ENCODE data around the gene TRIM16.
"Not testable (repeated sequence)": the region's sequence is repeated elsewhere in the genome, so short reads cannot be mapped to it uniquely, and the experiment has no call there.

TRIM16 gene

DNA sequence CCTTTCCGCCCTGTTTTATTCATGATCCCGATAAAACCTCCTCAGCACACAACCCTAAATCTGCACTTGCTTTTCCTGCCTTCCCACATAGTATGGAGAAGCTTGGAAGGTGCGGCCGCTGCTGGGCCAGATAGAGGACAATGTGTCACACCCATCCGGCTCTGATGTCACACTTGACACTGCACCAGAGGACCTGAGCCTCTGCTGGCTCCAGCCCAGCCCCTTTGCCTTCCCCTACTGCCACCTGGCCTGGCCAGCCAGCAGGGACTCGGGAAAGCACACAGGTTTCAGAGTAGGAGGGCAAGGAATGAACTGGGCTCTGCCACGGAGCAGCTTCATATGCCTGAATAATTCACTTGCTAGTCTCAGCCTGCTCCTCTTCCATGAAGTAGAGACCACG is 62.0 kb downstream of the TRIM16 start:
- DNase-seq (ENCODE audit: extremely low spot score, insufficient read length, low read depth); FAIRE-seq: not testable (repeated sequence)

DNA sequence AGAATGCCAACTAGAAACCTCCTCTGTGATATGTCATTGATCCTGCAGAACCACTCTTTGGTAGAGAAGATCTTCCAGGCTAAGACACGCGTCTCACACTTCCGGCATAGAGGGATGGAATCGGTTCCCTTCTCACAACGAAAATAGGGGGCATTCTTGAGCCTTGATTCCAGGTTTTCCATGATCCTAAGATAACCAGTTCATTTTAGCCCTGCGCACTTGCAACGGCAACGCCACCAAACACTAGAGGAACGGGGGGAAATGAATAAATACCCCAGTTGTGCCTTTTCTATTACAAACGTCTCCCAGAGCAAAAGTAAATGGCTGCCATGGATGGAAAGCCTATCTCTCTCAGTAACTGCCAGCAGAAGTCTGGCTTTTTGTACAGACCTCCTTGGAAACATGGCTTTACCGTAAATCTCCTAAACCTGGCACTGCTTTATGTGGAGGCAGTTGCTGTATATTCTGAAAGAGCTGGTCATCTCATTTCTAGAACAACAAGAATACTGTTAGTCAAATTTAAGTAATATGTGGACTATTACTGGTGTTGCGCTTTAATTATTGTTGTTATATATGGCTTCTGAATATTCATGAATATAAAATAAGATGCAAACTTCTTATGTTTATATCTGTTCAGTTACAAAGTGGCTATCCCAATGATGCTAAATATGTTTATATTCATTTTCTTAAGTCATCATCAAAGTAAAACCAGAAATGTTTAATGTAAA is 64.6 kb downstream of the TRIM16 start, which contains the start of gene FBXW10B:
Gene FBXW10B, minus strand, starts transcription at position 374 of the 728 bp plus-strand sequence. Its CDS starts 192 bp downstream, at position 182.
- not testable (repeated sequence) for FAIRE-seq; DNase-seq (ENCODE audit: extremely low spot score, insufficient read length, low read depth)

DNA sequence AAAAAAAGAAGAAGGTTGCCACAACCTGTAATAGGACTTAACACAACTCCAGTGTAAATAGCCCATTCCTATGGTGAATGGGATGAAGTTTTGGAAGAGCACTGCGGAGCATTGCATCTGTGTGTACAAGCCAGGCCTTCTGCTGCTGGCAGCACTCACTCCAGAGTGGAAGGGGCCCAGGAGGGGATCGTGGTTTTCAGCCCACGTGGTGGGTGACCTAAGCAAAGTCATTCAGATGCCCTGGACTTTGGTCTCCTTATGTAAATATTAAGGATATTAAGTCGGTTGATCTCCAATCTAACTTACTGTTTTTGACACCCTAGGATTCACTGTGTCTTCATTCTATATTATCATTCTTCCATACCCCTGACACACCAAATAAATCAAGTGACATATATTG is 67.3 kb downstream of the TRIM16 start:
- DNase-seq (ENCODE audit: extremely low spot score, insufficient read length, low read depth); FAIRE-seq: not testable (repeated sequence)

DNA sequence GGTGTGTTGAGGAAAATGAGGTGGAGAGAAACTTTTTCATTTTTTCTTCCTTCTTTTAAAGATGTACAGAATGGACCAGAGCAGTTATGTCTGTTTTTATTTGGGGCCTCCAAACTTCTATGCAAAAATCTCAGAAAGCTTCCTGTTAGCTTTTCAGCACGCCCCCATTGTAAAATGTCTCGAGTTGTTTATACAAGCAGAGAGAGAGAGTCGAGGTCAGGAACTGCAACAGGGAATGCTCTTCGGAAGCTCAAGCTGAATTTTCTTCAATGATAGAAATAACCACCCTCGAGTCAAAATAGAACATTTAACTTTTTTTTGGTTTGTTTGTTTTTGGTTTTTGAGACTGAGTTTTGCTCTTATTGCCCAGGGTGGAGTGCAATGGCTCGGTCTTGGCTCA is 68.3 kb downstream of the TRIM16 start:
- not testable (repeated sequence) for FAIRE-seq; DNase-seq (ENCODE audit: extremely low spot score, insufficient read length, low read depth)

DNA sequence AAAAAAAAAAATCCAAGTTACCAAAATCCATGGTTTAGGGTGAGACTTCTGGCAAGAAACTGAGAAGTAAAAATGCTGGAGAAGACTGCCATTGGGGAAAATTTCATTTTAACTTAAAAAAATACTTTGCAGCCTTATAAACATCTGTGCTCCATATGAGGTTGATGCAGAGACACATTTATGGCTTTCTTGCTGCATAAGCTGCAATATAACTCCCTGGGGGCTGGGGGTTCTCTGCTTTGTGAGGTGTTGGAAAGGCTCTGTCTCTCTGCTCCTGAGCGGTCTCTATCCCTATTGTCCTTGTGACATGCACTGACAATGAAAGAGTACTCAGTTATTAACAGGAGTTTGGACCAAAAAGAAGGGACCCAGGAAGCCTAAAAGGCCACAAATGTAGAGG is 71.0 kb downstream of the TRIM16 start:
- DNase-seq (ENCODE audit: extremely low spot score, insufficient read length, low read depth); FAIRE-seq: not testable (repeated sequence)

DNA sequence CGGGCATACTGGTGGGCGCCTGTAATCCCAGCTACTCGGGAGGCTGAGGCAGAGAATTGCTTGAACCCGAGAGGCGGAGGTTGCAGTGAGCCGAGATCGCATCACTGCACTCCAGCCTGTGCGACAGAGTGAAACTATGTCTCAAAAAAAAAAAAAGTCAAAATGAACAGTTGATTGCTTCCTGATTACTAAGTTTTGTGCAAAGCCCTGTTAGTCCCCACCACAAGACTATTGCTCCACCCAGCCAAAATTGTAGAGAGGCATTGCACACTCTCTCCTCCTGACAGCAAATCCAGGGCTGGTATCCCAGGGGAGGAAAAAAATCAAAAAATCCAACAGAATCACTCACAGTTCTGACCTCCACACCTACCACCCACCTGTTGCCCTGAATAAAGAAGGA is 91.2 kb downstream of the TRIM16 start:
- FAIRE-seq; DNase-seq (ENCODE audit: extremely low spot score, insufficient read length, low read depth): not testable (repeated sequence)

DNA sequence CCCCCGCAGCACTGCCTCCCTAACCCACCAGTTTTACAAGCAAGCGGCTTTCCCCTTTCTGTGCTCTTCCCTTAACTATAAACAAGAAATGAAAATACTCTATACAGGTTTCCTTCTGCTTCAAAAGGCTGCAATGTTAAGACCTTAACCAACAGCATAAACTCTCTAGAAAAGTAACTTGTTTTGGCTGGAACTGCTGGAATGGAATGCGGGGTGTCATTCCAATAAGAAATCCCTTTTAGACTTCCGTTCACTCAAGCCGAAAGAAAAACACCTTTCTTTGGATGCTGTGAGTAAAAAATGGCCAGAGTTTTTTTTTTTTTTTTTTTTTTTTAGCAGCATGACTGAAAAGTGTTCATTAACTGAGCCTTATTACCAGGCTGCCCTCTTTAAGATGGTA is 92.1 kb downstream of the TRIM16 start:
- not testable (repeated sequence) for DNase-seq (ENCODE audit: extremely low spot score, insufficient read length, low read depth); FAIRE-seq

DNA sequence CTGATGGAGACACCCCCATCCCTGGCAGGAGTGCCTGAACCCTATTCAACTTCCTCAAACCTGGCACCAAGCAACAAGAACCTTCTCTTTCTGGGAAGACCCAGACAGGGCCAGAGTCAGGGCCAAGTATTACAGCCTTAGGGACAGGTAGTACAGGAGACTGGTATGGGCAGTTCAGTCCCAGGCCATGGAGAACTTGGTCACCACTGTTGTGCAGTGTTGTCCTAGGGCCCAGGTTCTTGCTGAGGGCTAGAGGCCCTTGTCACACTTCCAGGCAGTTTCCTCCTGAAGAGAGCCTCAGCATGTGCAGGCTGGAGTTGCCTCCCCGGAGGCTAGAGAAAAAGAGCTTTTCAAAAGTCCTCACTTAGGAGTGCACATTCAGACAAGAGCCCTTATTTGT is 93.3 kb downstream of the TRIM16 start:
- not testable (repeated sequence) for DNase-seq (ENCODE audit: extremely low spot score, insufficient read length, low read depth); FAIRE-seq

DNA sequence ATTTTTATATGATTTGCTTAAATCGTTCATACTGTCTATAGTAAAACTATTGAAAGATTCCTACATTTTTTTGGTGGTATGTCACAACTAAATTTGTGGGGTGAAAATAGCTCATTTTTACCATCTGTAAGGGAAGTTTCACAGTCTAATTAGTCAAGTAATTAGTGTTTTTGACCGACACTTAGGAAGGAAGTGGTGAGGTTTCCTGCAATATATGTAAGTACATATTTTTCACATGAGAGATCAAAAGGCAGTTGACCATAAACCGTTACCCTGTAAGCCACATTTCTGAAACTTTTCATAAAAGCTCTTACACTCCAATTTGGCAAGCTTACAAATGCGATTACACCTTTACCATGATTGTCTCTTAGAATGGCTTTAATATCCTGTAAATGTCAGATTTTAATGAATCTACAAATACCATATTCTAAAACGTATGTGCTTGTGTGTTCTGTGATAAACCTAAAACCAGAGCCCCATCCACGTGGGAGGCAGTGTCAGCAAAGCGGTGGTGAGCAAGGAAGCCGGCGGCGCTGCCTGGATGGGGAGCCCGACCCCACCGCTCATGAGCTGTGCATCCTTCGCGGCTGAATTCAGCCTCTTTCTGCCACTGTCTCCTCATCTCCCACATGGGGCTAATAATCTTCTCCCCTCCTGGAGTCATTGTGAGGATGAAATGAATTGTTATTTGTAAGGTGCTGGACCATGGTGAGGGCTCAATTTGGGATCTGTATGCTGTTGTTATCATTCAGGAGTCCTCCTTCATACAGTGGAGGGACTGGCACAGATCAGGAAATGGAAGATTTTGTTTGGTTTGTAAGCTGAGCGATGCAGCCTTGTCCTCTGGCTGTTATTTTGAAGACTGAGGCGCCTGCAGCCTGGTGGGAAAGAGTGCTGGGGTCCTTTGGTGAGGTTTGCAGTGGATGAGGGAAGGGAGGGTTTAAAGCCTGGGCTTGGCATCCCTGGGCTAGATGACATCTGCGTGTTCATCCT is 94.3 kb downstream of the TRIM16 start:
- FAIRE-seq, result peak; percentile 74
- not testable (repeated sequence) for DNase-seq (ENCODE audit: extremely low spot score, insufficient read length, low read depth)

DNA sequence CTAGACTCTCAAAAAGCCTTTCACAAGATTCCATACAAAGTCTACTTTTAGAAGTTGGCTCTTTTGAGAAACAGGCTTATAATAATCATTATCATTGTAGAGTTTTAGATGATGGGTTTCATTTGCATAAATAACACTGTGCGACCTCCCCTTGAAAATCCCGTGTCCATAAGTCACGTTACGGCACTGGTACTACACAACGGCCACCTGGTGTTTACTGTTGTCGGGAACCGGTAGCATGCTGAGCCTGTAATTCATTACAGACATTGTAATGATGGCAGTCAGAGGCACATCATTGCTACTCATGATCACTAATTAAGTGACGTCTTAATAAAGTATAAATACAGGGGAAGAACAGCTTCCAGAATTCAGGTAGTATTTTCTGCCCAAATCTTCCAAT is 96.1 kb downstream of the TRIM16 start:
- FAIRE-seq; DNase-seq (ENCODE audit: extremely low spot score, insufficient read length, low read depth): not testable (repeated sequence)

DNA sequence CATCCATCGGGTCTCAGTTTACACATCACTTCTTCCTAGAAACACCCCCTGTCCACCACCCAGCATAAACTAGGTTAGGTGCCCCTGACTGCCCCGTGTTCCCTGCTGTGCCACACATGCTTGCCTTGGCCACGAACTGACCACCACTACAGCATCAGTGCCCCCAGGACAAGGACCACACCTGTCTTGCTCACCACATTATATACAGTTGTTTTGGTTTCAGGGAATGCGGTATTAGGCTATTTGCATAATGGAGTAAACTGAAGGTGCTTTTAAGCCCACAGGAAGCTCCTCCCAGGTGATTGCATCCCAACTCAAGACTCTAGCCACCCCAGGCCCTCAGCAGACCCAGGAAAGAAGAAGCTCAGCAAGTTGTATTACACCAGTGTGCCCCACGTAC is 100.8 kb downstream of the TRIM16 start:
- not testable (repeated sequence) for FAIRE-seq; DNase-seq (ENCODE audit: extremely low spot score, insufficient read length, low read depth)

DNA sequence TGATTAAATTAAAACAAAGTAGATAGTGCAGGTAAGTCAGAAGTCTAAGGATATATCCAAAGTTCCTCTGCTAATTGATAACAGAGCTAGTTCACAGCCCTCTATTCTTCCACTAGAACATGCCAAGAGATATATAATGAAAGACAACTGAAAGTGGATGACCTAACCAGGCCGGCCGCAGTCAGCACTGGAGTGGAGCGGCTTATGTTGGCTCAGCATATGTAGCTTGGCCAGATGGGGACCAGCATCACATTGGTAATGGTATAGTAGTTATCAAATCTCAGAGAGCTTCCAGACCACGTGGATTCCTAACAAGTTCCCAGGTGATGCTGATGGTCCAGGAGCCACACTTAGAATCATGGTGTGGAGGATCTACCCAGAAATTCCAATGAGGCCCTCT is 102.6 kb downstream of the TRIM16 start:
- FAIRE-seq; DNase-seq (ENCODE audit: extremely low spot score, insufficient read length, low read depth): not testable (repeated sequence)

All from GM18507 (cell line).